Uterus (tissue), 4 donors: Measurements from ENCODE around the gene NR1H3. TPM values are rescaled to one million over a fixed set of nuclear protein-coding genes. Genes with fewer than 3 reads are reported as not detected.

Experiments
- DNase-seq, 2 donors: peaks; one replicate each; pipeline ENCODE4 v3.0.0-alpha.2; 2019 to 2020
- H3K27ac ChIP-seq, 2 donors: fragments of 200-600 bp; sonication (generic); 1 replicate in 1 of 2; 2 replicates in 1 of 2; pipeline ENCODE4 v1.5.1; 2016 to 2018
- H3K27me3 ChIP-seq, 2 donors: fragments of 200-600 bp; sonication (generic); one replicate each; pipeline ENCODE4 v1.5.1; 2018 to 2019; ENCODE audit warnings: control low read depth in 1 of 2
- H3K36me3 ChIP-seq, 2 donors: fragments of 200-600 bp; sonication (generic); one replicate each; pipeline ENCODE4 v1.5.1; 2019; ENCODE audit warnings: control low read depth in 1 of 2
- H3K4me1 ChIP-seq, 2 donors: fragments of 200-600 bp; sonication (generic); one replicate each; pipeline ENCODE4 v1.5.1; 2018 to 2019; ENCODE audit warnings: control low read depth in 1 of 2
- H3K4me3 ChIP-seq, 2 donors: fragments of 200-600 bp; sonication (generic); 1 replicate in 1 of 2; 2 replicates in 1 of 2; pipeline ENCODE4 v1.5.1; 2018 to 2019; ENCODE audit warnings: mild to moderate bottlenecking in 1 of 2
- H3K9me3 ChIP-seq, 2 donors: fragments of 200-600 bp; sonication (generic); one replicate each; pipeline ENCODE4 v1.5.1; 2019; ENCODE audit warnings: control low read depth in 1 of 2
- POLR2A ChIP-seq, 2 donors: fragments of 450-650 bp; IDR thresholded peaks; one replicate each; pipeline ENCODE4 v1.6.1; 2016; ENCODE audit warnings: antibody characterized with exemption in 2 of 2, mild to moderate bottlenecking in 1 of 2, moderate library complexity in 1 of 2
- intact Hi-C: fragments of 100-400 bp; cut with DNase I; formaldehyde crosslinking; loops from one replicate; pipeline ENCODE4 v1.15.1; 2023; ENCODE audit warnings: low total_unique reads
- total RNA-seq, 4 donors: library from RNA; depleted of rRNA in 3 of 4; stranded (reverse); fragments of >200 nt in 3 of 4; gene quantifications; one replicate each; pipeline versions ENCODE4 v1.1.0 to v1.2.4, GENCODE V29; 2014 to 2023
- TF ChIP-seq, protein P1 (sequence below), 4 experiments: fragments of 200-600 bp in 2 of 4; fragments of 450-650 bp in 2 of 4; sonication (generic) in 2 of 4; IDR thresholded peaks; one replicate each; pipeline ENCODE4 v1.5.1; 2016 to 2019; ENCODE audit warnings: antibody characterized with exemption in 4 of 4, mild to moderate bottlenecking in 2 of 4, moderate library complexity in 1 of 4
- donor health status: DM: yes; HTN: yes; CAD: no.

Gene NR1H3
- total RNA-seq, 4 donors from 2014 or later = 14.1 to 49.0 (median 31.9) TPM

DNA sequence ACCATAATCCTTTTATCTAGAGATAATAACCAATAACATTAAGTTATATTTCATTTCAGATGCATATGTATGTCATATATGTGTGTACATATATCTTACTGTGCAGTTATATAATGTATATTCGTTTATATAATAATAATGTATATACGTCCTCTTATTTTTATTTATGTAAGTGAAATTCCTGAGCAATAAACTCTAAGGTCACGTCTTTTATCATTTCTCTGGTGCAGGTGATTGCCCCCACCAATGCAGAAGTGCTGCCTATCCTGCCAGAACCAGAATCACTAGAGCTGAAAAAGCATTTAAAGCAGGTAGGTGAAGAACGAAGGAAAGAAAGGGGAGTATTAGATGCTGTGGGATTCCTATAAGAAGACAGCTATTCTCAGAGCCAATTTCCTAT lies 21.0 kb downstream of the NR1H3 start:
- intact Hi-C loops = no loop called here

DNA sequence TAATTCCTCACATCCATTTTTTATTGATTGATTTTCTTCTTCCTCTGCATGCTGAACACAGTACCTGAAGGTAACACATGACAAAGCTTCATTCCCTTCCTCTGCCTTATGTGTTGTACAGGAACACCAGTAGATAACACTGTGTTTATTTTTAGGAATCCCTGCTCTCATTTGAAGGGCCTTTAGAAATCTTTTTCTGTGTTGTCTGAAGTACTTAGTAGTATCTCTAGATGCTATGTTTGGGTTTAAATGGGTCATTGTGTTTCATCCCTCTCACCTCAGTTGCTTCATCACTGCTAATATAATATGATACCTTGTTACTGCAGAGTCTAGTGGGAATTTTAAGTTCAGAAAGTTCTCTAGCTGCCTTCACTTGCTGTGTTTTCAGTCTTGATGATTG lies 22.3 kb downstream of the NR1H3 start:
- no peak for DNase-seq
- H3K4me3 ChIP-seq = no peak overlapping the region
- no peak overlapping the region for H3K27ac ChIP-seq
- H3K4me1 ChIP-seq = no peaks in the 10 kb centered on the region
- intact Hi-C loops = no loop called here
- H3K27me3 ChIP-seq = no peaks in the 10 kb centered on the region
- TF ChIP-seq POLR2A (IDR thresholded peaks at IDR 0.05) = no peak
- TF ChIP-seq, protein P1, sequence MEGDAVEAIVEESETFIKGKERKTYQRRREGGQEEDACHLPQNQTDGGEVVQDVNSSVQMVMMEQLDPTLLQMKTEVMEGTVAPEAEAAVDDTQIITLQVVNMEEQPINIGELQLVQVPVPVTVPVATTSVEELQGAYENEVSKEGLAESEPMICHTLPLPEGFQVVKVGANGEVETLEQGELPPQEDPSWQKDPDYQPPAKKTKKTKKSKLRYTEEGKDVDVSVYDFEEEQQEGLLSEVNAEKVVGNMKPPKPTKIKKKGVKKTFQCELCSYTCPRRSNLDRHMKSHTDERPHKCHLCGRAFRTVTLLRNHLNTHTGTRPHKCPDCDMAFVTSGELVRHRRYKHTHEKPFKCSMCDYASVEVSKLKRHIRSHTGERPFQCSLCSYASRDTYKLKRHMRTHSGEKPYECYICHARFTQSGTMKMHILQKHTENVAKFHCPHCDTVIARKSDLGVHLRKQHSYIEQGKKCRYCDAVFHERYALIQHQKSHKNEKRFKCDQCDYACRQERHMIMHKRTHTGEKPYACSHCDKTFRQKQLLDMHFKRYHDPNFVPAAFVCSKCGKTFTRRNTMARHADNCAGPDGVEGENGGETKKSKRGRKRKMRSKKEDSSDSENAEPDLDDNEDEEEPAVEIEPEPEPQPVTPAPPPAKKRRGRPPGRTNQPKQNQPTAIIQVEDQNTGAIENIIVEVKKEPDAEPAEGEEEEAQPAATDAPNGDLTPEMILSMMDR (IDR thresholded peaks at IDR 0.05) = no peak
- no peaks in the 10 kb centered on the region for H3K9me3 ChIP-seq
- no peaks in the 10 kb centered on the region for H3K36me3 ChIP-seq

More for the DNA sequence above, 21.0 kb downstream of the NR1H3 start:
- H3K36me3 ChIP-seq = no peaks in the 10 kb centered on the region
- H3K4me1 ChIP-seq = no peaks in the 10 kb centered on the region
- H3K27me3 ChIP-seq = no peaks in the 10 kb centered on the region
- H3K4me3 ChIP-seq = no peak overlapping the region
- no peaks in the 10 kb centered on the region for H3K9me3 ChIP-seq
- TF ChIP-seq POLR2A (IDR thresholded peaks at IDR 0.05) = no peak
- TF ChIP-seq, protein P1 (IDR thresholded peaks at IDR 0.05) = no peak
- DNase-seq = no peak
- H3K27ac ChIP-seq = no peak overlapping the region

DNA sequence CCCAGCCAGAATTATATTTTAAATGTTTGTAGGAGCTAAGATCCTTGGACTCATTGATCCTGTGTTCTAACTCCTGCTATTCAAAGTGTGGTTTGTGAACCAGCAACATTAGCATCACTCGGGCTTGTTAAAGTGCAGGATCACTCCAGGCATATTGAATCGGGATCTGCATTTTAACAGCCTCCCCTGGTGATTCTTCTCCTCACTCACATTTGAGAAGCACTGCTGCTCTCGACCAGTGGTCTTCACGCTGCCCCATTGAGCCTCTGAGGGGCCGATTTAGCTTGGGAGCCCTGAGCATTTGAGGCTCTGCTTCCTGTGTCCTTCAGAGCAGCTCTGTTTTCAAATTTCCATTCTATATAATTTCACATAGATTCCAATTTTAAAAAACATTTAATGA lies 23.1 kb downstream of the NR1H3 start:
- H3K36me3 ChIP-seq = no peaks in the 10 kb centered on the region
- TF ChIP-seq, protein P1 (IDR thresholded peaks at IDR 0.05) = no peak
- TF ChIP-seq POLR2A (IDR thresholded peaks at IDR 0.05) = no peak
- DNase-seq = no peak

GRCh38 chr11:47282462-47282861 lies 24.7 kb downstream of the NR1H3 start:
- H3K27me3 ChIP-seq = no peaks in the 10 kb centered on the region
- H3K27ac ChIP-seq = no peak overlapping the region
- no peaks in the 10 kb centered on the region for H3K9me3 ChIP-seq
- H3K36me3 ChIP-seq = no peaks in the 10 kb centered on the region
- no peaks in the 10 kb centered on the region for H3K4me1 ChIP-seq
- DNase-seq = no peak
- TF ChIP-seq POLR2A (IDR thresholded peaks at IDR 0.05) = no peak
- TF ChIP-seq, protein P1 (IDR thresholded peaks at IDR 0.05) = no peak
- intact Hi-C loops = no loop called here
- no peak overlapping the region for H3K4me3 ChIP-seq

More for the DNA sequence above, 23.1 kb downstream of the NR1H3 start:
- intact Hi-C loops = no loop called here
- Histone ChIP-seq H3K4me3 (no peak overlapping the region), H3K27ac (no peak overlapping the region), H3K27me3 (no peaks in the 10 kb centered on the region), H3K4me1 (no peaks in the 10 kb centered on the region), H3K9me3 (no peaks in the 10 kb centered on the region)

- Histone ChIP-seq H3K36me3 (no peaks in the 10 kb centered on the region), H3K4me3 (no peak overlapping the region), H3K4me1 (no peaks in the 10 kb centered on the region), H3K27ac (no peak overlapping the region), H3K27me3 (no peaks in the 10 kb centered on the region), H3K9me3 (no peaks in the 10 kb centered on the region)
- intact Hi-C loops = no loop called here
- DNase-seq = no peak
- TF ChIP-seq, protein P1 (IDR thresholded peaks at IDR 0.05) = no peak
- no peak for TF ChIP-seq POLR2A (IDR thresholded peaks at IDR 0.05)
These were observed 26.4 kb downstream of the NR1H3 start for GRCh38 chr11:47284151-47284550.
